GM19239 (cell line): Measurements from ENCODE around the gene PSMD13.
"Not testable (repeated sequence)": the region's sequence is repeated elsewhere in the genome, so short reads cannot be mapped to it uniquely, and the experiment has no call there.

Experiments used
- DNase-seq: peaks from one replicate; pipeline ENCODE4 v3.0.0; 2011; ENCODE audit warnings: low spot score; ENCODE audit not compliant: insufficient read length
- FAIRE-seq: peaks from 2 replicates; lab custom pipeline; 2011; peaks lifted over from hg19 to GRCh38; lab: Jason Lieb, UNC

Gene PSMD13

GRCh38 chr11:238346-238745, 1.6 kb downstream of the PSMD13 start:
- FAIRE-seq, DNase-seq: not testable (repeated sequence)

DNA sequence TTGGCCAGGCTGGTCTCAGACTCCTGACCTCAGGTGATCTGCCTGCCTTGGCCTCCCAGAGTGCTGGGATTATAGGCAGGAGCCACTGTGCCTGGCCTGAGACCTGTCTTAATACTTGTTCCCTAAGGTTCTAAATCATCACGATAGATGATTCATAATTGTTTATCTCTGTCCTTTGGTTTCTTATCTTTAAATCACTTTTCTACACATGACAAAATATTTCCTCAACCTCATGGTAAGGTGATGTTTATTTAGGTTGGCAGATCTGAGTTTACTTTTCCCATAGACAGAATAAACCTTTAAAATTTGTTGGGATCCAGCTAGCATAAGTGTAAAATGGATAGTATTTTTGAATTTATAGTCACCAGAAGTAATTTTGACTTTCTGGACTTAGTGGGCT, 3.5 kb downstream of the PSMD13 start:
- DNase-seq (no peak), FAIRE-seq (no peak)

- DNase-seq (no peak), FAIRE-seq (no peak)
Measured at GRCh38 chr11:241634-242033, 4.9 kb downstream of the PSMD13 start.

DNA sequence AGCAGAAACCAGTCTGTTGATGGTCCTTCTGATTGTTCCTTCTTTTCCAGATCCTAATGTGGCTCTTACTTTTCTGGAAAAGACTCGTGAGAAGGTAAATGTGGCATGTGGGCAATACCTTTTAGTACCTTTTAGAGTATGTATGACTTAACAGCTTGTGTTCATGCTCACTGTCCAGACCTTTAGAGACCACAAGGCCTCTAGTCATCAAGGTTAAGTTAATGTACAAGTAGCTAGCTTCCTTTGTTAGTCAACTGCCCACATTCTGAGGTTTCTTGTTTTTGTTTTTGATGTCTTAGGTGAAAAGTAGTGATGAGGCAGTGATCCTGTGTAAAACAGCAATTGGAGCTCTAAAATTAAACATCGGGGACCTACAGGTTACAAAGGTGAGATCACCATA, 7.6 kb downstream of the PSMD13 start:
- FAIRE-seq (peak; percentile 71), DNase-seq (no peak)

- FAIRE-seq (no peak), DNase-seq (no peak)
Measured at GRCh38 chr11:249062-249461, 12.3 kb downstream of the PSMD13 start.

DNA sequence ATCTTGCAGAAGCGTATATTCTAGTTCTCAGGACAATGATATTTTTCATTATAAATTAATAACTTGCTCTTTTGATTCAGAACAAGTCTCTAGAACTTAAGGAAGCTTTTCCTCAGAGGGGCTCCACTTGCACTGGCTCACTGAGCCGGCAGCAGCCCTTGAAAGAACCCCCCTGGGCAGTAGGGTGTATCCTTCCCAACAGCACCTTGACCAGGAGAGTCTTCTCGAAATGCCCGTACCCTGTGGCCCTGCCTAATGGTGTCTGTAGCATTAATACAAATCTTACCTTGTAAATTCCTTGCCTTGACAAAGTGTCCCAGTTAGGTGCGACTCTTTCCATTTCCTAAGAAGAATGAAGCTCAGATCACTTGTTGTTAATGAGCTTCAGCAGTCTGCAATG, 13.5 kb downstream of the PSMD13 start:
- FAIRE-seq = no peak
- no peak for DNase-seq

DNA sequence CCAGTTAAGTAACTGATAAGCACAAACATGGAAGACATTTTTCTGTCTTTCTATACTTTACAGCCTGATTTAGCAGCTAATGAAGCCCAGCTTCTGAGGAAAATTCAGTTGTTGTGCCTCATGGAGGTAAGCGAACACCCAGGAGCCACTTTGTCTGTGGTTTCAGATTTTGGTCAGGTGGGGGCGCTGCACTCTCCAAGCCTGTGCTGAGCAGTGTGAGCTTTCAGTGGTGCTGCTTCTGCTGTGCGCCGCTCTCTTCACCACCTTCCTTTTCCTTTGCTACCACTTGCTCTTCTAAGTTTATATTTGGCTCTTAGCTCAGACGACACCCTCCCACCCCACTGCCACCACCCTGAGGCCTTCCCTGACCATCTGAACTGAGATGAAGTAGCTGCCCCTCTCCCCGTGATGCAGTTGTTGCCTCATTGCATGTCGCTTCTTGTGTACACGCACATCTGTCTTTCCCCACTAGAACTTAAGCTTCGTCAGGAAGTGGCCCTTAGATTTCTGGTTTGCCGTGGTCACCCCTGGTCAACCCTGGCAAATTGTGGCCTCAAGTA, 14.0 kb downstream of the PSMD13 start:
- no peak for DNase-seq
- FAIRE-seq = no peak

DNA sequence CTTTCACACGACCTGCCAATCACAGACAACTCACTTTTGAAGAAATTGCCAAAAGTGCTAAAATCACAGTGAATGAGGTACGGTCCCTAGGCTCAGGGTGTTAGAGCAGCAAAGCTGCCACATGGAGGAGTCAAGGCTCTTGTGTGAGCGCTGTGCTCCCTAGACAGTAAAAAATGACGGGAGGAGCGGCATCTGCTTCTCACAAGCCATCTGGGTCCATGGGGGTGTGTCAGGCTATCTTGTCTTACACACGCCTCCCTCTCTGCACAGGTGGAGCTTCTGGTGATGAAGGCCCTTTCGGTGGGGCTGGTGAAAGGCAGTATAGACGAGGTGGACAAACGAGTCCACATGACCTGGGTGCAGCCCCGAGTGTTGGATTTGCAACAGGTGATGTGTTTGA, 14.8 kb downstream of the PSMD13 start:
- DNase-seq = no peak

GRCh38 chr11:252666-253065, 15.9 kb downstream of the PSMD13 start:
- FAIRE-seq (no peak), DNase-seq (no peak)

More for the DNA sequence above, 14.8 kb downstream of the PSMD13 start:
- no peak for FAIRE-seq

DNA sequence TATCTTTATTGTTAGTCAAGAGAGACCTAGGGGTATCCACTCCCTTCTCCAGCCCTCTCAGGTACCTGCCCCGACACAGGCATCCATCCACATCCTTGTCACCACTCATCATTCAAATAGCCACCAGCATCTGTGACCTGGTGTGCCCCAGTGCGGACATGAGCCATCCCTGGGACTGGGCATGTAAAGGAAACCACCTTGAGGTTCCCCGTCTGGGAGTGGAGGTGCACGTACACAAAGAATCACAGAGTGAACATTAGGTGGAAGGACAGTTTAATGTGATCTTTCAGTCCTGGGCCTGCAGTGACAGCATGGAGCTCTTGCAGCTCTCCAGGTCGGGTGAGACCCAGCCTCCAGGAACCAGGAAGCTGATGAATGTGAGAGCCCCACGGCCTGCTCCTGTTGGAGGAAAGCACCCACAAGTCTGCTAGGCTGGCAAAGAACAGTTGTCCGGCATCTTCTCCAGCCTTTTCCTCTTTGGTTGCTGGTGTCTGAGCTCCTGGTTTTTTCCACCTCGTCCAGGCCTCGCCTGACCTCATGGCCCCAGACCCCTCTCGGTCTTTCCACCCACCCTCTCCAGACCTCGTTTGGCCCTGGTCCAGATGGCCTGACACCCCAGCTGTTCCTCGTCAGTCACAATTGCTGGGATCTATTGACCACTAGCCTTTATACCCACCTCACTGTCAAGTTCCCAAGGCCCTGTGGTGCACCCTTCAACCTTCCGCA, 16.5 kb downstream of the PSMD13 start:
- no peak for DNase-seq

DNA sequence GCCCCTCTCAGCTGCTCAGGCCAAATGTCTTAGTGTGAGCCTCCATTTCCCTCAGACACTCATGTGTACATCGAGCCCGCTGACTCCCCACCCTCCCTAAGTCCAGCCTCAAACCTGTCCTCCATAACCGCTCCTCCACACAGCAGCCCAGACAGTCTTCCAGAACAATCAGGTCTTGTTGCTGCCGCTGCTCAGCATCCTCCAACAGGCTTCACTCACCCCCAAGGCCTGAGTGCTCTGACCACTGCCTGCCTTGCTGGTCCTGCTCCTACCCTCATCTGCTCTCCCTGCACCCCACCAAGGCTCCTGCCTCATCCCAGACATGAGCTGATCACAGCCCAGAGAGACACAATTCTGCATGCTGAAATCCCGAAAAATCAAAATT, 17.1 kb downstream of the PSMD13 start:
- FAIRE-seq (no peak), DNase-seq (no peak)

More for the DNA sequence above, 16.5 kb downstream of the PSMD13 start:
- FAIRE-seq = no peak

DNA sequence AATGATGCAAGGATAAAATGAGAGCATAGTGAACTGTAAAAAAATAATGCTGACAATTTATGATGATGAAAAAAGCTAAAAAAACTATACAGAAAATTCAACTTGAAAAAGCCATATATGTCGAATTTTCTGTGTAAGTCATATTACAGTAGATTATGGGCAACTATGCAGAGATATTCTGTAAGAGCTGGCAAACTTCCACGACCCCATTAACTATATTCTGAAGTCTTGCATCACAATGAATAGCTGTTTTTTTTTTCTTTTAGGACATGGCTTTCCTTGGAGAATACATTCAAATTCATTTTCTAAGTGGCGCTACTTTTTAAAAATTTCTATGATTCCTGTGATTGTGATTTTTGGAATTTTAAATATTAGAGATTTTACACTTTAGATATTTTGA, 18.4 kb downstream of the PSMD13 start:
- DNase-seq = no peak
- FAIRE-seq = no peak

- DNase-seq (no peak), FAIRE-seq (no peak)
Measured at GRCh38 chr11:255816-256215, 19.0 kb downstream of the PSMD13 start.

GRCh38 chr11:256952-257737, 20.4 kb downstream of the PSMD13 start:
- DNase-seq (no peak), FAIRE-seq (peak; percentile 52)

GRCh38 chr11:257766-258493, 21.2 kb downstream of the PSMD13 start:
- DNase-seq (no peak), FAIRE-seq (no peak)

- FAIRE-seq = no peak
- no peak for DNase-seq
Measured at GRCh38 chr11:259413-259812, 22.6 kb downstream of the PSMD13 start.

DNA sequence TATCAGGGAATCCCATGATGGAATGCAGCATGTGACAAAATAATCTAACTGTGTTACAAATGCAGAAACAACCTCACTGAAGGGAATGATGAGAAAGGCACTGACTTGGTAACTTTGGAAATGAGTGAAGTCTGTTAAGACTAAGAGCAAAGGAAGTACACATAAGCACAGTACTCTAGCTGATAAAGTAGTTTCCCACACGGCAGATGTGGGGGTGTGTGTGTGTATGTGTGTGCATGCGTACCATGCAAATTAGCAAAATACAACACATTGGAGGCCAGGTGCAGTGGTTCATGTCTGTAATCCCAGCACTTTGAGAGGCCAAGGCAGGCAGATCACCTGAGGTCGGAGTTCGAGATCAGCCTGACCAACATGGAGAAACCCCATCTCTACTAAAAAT, 24.8 kb downstream of the PSMD13 start:
- FAIRE-seq (no peak), DNase-seq (no peak)

GRCh38 chr11:266676-267439, 30.1 kb downstream of the PSMD13 start:
- peak; percentile 69 for FAIRE-seq
- DNase-seq = no peak

GRCh38 chr11:267491-267994, 30.8 kb downstream of the PSMD13 start:
- FAIRE-seq = peak; percentile 91
- no peak for DNase-seq

GRCh38 chr11:268716-269145, 32.0 kb downstream of the PSMD13 start:
- not testable (repeated sequence) for DNase-seq, FAIRE-seq
